ENCODE data around the gene CCDC124. TPM values are rescaled to one million over a fixed set of nuclear protein-coding genes. Genes with fewer than 3 reads are reported as not detected.

The CCDC124 gene
- total RNA-seq, 6 experiments from 2014 or later, result 20.6 to 45.3 (median 30.7) TPM

DNA sequence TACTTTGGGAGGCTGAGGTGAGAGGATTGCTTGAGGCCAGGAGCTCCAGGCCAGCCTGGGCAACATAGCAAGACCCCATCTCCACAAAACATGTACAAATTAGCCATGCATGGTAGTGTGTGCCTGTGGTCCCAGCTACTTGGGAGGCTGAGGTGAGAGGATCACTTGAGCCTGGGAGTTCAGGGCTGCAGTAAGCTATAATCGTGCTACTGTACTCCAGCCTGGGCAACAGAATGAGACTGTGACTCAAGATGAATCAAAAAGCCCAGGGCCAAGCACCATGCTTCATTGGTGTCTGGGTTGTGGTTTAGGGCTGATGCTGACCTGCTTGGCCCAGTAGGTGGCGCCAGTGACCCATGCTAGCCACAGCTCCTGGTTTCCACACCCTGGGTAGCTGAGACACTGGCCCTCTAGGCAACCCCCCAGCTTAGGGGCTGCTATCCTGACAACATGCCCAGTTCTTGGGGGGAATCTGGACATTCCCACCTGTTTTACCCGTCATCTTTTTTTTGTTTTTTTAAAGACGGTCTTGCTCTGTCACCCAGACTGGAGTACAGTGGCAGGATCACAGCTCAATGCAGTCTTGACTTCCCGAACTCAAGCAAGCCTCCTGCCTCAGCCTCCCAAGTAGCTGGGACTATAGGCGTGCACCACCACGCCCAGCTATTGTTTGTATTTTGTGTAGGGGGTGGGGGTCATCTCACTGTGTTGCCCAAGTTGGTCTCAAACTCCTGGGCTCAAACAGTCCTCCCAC, 5.5 kb downstream of the CCDC124 start:
- ATAC-seq, result peak; percentile 89 to 97 (median 90)
- Histone ChIP-seq H3K27ac (no peak overlapping the region), H3K36me3 (peaks cover 0 to 6% (median 0%) of the 10 kb centered on the region in 4 donors), H3K4me3 (no peak overlapping the region), H3K27me3 (no peaks in the 10 kb centered on the region), H3K9me3 (no peaks in the 10 kb centered on the region), H3K4me1 (peaks cover 0 to 8% (median 3%) of the 10 kb centered on the region in 4 donors)
- DNase-seq, result peak; percentile 70 to 78 (median 77)
- WGBS (ENCODE audit: insufficient coverage, low coverage, low lambda C conversion rate, missing lambda C conversion rate), result 65% methylated on average over 5 of the region's 7 CpGs
- intact Hi-C loops (cut with DNase I), result loop anchor here in 1 of 2 donors (2.0 kb wide), 1 partner anchor 59 kb away; no protein-coding TSS in a partner anchor
- TF ChIP-seq, protein P1, sequence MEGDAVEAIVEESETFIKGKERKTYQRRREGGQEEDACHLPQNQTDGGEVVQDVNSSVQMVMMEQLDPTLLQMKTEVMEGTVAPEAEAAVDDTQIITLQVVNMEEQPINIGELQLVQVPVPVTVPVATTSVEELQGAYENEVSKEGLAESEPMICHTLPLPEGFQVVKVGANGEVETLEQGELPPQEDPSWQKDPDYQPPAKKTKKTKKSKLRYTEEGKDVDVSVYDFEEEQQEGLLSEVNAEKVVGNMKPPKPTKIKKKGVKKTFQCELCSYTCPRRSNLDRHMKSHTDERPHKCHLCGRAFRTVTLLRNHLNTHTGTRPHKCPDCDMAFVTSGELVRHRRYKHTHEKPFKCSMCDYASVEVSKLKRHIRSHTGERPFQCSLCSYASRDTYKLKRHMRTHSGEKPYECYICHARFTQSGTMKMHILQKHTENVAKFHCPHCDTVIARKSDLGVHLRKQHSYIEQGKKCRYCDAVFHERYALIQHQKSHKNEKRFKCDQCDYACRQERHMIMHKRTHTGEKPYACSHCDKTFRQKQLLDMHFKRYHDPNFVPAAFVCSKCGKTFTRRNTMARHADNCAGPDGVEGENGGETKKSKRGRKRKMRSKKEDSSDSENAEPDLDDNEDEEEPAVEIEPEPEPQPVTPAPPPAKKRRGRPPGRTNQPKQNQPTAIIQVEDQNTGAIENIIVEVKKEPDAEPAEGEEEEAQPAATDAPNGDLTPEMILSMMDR (IDR thresholded peaks at IDR 0.05), result peak; percentile 87 to 95 (median 92)
- no peak for TF ChIP-seq POLR2A (IDR thresholded peaks at IDR 0.05)

DNA sequence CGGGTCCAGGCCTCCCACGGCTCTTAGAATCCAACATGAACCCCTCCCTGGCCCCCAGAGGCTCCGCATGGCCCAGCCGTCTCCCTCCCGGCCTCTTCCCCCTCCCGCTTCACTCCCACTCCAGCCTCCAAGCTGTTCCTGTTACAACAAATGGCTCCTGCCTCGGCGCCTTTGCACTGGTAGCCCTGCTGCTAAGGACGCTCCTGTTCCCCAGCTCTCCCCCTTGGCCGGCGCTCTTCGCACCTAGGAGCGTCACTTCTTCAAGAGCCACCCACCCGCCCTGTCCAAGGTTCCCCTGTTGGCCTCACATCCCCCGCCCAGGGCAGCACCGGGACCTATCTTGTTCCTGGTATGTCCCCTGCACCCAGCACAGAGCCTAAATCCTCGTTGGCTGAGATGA, 9.4 kb downstream of the CCDC124 start:
- Histone ChIP-seq H3K27ac (no peak overlapping the region), H3K9me3 (no peaks in the 10 kb centered on the region), H3K27me3 (no peaks in the 10 kb centered on the region), H3K36me3 (peaks cover 0 to 6% (median 0%) of the 10 kb centered on the region in 4 donors), H3K4me3 (no peak overlapping the region), H3K4me1 (peaks cover 0 to 1% (median 0%) of the 10 kb centered on the region in 4 donors)
- intact Hi-C loops (cut with DNase I), result loop anchor here in 1 of 2 donors (5.0 to 10.0 kb wide), 2 partner anchors 50 to 123 kb away; no protein-coding TSS in a partner anchor
- ATAC-seq (no peak), DNase-seq (no peak)
- WGBS (ENCODE audit: insufficient coverage, low coverage, low lambda C conversion rate, missing lambda C conversion rate), result 92% methylated on average over 12 of the region's 17 CpGs
- TF ChIP-seq, protein P1 (IDR thresholded peaks at IDR 0.05), result no peak
- TF ChIP-seq POLR2A (IDR thresholded peaks at IDR 0.05), result no peak

DNA sequence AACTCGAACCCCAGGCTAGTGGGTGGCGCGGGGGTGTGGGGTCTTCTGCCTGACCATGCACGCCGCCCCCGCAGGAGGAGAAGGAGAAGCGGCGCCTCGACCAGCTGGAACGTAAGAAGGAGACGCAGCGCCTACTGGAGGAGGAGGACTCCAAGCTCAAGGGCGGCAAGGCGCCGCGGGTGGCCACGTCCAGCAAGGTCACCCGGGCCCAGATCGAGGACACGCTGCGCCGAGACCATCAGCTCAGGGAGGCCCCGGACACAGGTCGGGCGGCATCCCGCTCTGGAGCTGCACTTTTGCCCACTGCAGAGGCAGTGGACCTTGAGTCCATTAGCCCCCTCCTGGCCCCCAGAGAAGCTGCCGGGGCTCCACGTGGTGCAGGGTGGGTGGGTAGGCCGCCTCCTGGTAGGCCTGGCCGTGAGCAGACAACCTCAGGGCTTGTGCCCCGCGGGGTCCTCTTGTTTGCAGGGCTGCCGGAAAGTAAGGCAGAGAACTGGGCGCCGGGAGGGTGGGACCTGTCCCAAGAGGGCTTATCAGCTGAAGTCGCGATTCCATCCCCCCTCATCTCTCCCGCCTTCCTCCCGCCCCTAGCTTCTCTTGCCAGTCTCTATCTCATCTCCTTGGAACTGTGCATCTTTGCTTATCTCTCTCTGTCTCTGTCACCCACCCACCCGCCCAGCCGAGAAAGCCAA, 9.9 kb downstream of the CCDC124 start:
- 78% methylated on average over 13 of the region's 41 CpGs for WGBS (ENCODE audit: insufficient coverage, low coverage, low lambda C conversion rate, missing lambda C conversion rate)
- Histone ChIP-seq H3K9me3 (no peaks in the 10 kb centered on the region), H3K27ac (no peak overlapping the region), H3K4me3 (no peak overlapping the region), H3K36me3 (peaks cover 0 to 6% (median 0%) of the 10 kb centered on the region in 4 donors), H3K4me1 (peaks cover 0 to 5% (median 0%) of the 10 kb centered on the region in 4 donors), H3K27me3 (no peaks in the 10 kb centered on the region)
- TF ChIP-seq POLR2A (IDR thresholded peaks at IDR 0.05), result no peak
- TF ChIP-seq, protein P1 (IDR thresholded peaks at IDR 0.05), result no peak
- intact Hi-C loops (cut with DNase I), result loop anchor here in 1 of 2 donors (5.0 to 10.0 kb wide), 2 partner anchors 50 to 122 kb away; no protein-coding TSS in a partner anchor
- ATAC-seq, result no peak
- no peak for DNase-seq

DNA sequence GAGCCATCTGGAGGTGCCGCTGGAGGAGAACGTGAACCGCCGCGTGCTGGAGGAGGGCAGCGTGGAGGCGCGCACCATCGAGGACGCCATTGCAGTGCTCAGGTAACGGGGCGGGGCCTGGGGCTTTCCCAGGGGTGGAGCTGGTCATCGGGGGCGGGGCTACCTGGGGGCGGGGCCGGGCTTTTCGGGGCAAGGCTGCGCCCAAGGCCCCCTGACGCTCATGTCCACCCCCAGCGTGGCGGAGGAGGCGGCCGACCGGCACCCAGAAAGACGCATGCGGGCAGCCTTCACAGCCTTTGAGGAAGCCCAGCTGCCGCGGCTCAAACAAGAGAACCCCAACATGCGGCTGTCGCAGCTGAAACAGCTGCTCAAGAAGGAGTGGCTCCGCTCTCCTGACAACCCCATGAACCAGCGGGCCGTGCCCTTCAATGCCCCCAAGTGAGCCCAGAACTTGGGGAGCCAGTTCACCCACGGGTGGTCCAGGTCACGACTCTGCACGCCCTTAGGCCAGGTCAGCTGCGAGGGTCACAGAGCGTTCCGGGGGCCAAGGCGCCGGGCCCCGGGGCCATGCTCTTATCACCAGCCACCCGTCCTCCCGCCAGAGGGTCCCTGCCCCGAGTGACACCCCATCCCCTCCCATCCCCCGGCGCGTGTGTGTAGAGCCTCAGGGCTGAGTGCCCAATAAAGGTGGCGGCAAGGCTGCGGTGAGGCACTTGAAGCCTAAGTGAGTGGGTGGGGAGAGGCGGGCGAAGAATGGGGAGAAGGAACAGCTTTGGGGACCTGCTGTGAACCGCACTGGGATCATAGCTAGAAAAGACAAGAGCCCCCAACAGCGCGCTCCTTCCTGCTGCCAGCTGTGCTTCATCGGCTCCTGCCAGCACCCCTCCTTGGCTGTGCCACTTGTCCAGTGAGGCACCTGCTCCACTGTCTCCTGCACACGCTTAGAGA, 10.7 kb downstream of the CCDC124 start:
- H3K27me3 ChIP-seq, result no peaks in the 10 kb centered on the region
- TF ChIP-seq POLR2A (IDR thresholded peaks at IDR 0.05), result no peak
- TF ChIP-seq, protein P1 (IDR thresholded peaks at IDR 0.05), result no peak
- DNase-seq, result no peak
- H3K27ac ChIP-seq, result no peak overlapping the region
- no peak overlapping the region for H3K4me3 ChIP-seq
- H3K36me3 ChIP-seq, result peaks cover 0 to 6% (median 0%) of the 10 kb centered on the region in 4 donors
- WGBS (ENCODE audit: insufficient coverage, low coverage, low lambda C conversion rate, missing lambda C conversion rate), result 100% methylated on average over 2 of the region's 57 CpGs
- H3K9me3 ChIP-seq, result no peaks in the 10 kb centered on the region
- intact Hi-C loops (cut with DNase I), result loop anchor here in 1 of 2 donors (5.0 to 10.0 kb wide), 2 partner anchors 49 to 121 kb away; no protein-coding TSS in a partner anchor
- no peak for ATAC-seq
- peaks cover 0 to 5% (median 0%) of the 10 kb centered on the region in 4 donors for H3K4me1 ChIP-seq

Measured in right lobe of liver (tissue), 6 donors.